GM06990 (cell line): Measurements from ENCODE around the gene KANK4.

Experiments used
- DNase-seq: peaks from one replicate; pipeline ENCODE4 v3.0.0-alpha.2; 2011; ENCODE audit not compliant: insufficient read length; ENCODE audit errors: extremely low read depth
- H3K27me3 ChIP-seq: replicated peaks from 2 replicates; pipeline ENCODE4 v1.6.0; 2011; ENCODE audit warnings: low read length; ENCODE audit not compliant: control insufficient read depth, insufficient read depth
- H3K36me3 ChIP-seq: 2 replicates; pipeline ENCODE4 v1.5.1; 2011; ENCODE audit warnings: low read length; ENCODE audit not compliant: control insufficient read depth, insufficient read depth
- H3K4me3 ChIP-seq: replicated peaks from 2 replicates; pipeline ENCODE4 v1.5.1; 2011; ENCODE audit warnings: low read depth, mild to moderate bottlenecking, control low read depth, low read length
- CTCF ChIP-seq: IDR thresholded peaks from 2 replicates; pipeline ENCODE4 v1.5.1; 2011; ENCODE audit warnings: low read length, control low read depth, mild to moderate bottlenecking, inconsistent platforms; ENCODE audit not compliant: insufficient read depth, poor library complexity, severe bottlenecking

KANK4 gene

GRCh38 chr1:62208970-62209369 is 110.3 kb downstream of the KANK4 start:
- no peak overlapping the region for H3K4me3 ChIP-seq
- no peak for TF ChIP-seq CTCF
- no peaks in the 10 kb centered on the region for H3K27me3 ChIP-seq
- H3K36me3 ChIP-seq: no peaks in the 10 kb centered on the region
- DNase-seq: no peak

GRCh38 chr1:62208087-62208486 is 111.1 kb downstream of the KANK4 start:
- Histone ChIP-seq H3K27me3 (no peaks in the 10 kb centered on the region), H3K4me3 (no peak overlapping the region), H3K36me3 (no peaks in the 10 kb centered on the region)
- no peak for DNase-seq
- no peak for TF ChIP-seq CTCF

GRCh38 chr1:62207187-62207586 is 112.0 kb downstream of the KANK4 start:
- Histone ChIP-seq H3K36me3 (no peaks in the 10 kb centered on the region), H3K27me3 (no peaks in the 10 kb centered on the region), H3K4me3 (no peak overlapping the region)
- TF ChIP-seq CTCF: no peak
- DNase-seq: no peak

- no peaks in the 10 kb centered on the region for H3K36me3 ChIP-seq
- no peaks in the 10 kb centered on the region for H3K27me3 ChIP-seq
- no peak overlapping the region for H3K4me3 ChIP-seq
- no peak for DNase-seq
- no peak for TF ChIP-seq CTCF
These were observed 120.5 kb downstream of the KANK4 start for GRCh38 chr1:62198781-62199125.

- DNase-seq: no peak
- no peaks in the 10 kb centered on the region for H3K36me3 ChIP-seq
- H3K4me3 ChIP-seq: no peak overlapping the region
These were observed 121.0 kb downstream of the KANK4 start for GRCh38 chr1:62198069-62198780.

More at GRCh38 chr1:62198069-62198780, 121.0 kb downstream of the KANK4 start:
- no peaks in the 10 kb centered on the region for H3K27me3 ChIP-seq
- TF ChIP-seq CTCF: no peak
